ENCODE results near the gene WDR47.

DNA sequence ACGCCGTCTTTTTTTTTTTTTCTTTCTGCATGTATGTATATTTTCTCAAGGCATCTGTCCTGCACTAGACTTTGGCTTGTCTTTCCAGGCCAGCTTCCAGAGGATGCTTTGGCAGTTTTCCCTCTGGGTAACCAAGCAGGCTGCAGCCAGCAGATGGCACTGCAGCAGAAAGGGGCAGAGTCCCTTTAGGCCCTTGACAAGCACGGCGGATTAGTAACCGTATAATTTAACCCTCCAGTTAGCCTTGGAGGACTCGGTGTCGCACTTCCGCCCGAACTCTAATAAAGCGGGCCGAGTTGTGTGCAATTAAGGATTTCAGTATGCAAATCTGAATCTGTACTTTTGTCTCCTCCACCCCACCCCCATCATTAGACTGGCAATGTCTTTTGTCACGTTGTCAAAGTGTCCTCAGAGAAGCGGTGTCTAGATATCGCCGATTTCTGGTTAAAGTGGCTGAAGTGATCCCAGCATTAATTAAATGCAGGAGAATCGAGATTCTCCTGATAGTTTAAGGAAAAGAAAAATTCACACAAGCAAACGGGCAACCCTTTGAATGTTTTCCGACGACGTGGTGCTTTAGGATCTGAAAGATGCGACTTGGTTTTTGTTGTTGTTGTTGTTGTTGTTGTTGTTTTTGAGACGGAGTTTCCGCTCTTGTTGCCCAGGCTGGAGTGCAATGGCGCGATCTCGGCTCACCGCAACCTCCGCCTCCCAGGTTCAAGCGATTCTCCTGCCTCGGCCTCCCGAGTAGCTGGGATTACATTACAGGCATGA lies 47.5 kb upstream of the WDR47 start:
- TF ChIP-seq, protein P1, sequence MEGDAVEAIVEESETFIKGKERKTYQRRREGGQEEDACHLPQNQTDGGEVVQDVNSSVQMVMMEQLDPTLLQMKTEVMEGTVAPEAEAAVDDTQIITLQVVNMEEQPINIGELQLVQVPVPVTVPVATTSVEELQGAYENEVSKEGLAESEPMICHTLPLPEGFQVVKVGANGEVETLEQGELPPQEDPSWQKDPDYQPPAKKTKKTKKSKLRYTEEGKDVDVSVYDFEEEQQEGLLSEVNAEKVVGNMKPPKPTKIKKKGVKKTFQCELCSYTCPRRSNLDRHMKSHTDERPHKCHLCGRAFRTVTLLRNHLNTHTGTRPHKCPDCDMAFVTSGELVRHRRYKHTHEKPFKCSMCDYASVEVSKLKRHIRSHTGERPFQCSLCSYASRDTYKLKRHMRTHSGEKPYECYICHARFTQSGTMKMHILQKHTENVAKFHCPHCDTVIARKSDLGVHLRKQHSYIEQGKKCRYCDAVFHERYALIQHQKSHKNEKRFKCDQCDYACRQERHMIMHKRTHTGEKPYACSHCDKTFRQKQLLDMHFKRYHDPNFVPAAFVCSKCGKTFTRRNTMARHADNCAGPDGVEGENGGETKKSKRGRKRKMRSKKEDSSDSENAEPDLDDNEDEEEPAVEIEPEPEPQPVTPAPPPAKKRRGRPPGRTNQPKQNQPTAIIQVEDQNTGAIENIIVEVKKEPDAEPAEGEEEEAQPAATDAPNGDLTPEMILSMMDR (IDR thresholded peaks at IDR 0.05; ENCODE audit: poor library complexity) = peak; percentile 33
- no peak for TF ChIP-seq EZH2phosphoT487 (IDR thresholded peaks at IDR 0.05; ENCODE audit: low read depth, severe bottlenecking, unreplicated experiment)
